ENCODE results near the gene MAP1B.

MAP1B gene

GRCh38 chr5:72101828-72102227 lies 5.4 kb upstream of the MAP1B start:
- no peak for DNase-seq

- DNase-seq = no peak
These were observed 501 bp upstream of the MAP1B start for GRCh38 chr5:72106817-72107130.

DNA sequence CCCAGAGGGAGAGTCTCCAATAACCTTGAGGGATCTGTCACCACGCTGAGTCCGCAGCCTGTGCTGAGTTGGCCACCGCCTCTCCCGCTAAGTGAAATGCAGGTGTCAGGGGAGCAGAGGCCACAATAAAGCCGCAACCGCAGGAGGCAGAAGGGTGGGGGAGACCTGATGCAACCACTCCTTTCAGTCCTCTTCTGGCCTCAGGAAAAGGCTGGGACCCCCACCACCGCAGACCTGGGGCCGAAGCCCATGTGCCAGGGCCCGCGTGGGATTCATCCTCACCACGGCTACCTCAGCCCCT lies 576 bp downstream of the MAP1B start:
- no peak for DNase-seq

- peak; percentile 75 for DNase-seq
These were observed 1.2 kb downstream of the MAP1B start for GRCh38 chr5:72108202-72109061.

DNA sequence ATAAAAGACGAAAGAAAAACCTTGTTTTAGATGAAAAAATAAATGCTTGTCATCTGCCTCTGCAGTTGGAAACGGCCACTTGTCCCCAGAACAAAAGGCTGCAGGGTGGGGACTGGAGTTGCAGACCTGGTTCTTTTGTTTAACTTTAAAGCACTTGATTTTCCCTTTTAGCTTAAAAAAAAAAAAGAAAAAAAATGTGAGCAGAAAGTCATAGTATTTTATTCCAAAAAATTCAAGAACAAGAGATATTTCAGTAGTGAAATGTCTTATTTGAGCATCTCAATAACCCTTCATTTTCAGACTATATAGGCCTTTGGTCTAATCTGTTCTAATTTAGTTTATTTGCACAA lies 1.8 kb downstream of the MAP1B start:
- DNase-seq = no peak

- DNase-seq = peak; percentile 46
These were observed 2.4 kb downstream of the MAP1B start for GRCh38 chr5:72109625-72110024.

- DNase-seq = no peak
These were observed 3.2 kb downstream of the MAP1B start for GRCh38 chr5:72110394-72111013.

- DNase-seq = no peak
These were observed 5.1 kb downstream of the MAP1B start for GRCh38 chr5:72112389-72112788.

GRCh38 chr5:72114629-72115028 lies 7.4 kb downstream of the MAP1B start:
- no peak for DNase-seq

GRCh38 chr5:72115296-72115695 lies 8.0 kb downstream of the MAP1B start:
- DNase-seq = no peak

GRCh38 chr5:72117307-72117706 lies 10.0 kb downstream of the MAP1B start:
- no peak for DNase-seq

GRCh38 chr5:72121052-72121779 lies 13.9 kb downstream of the MAP1B start:
- no peak for DNase-seq

DNA sequence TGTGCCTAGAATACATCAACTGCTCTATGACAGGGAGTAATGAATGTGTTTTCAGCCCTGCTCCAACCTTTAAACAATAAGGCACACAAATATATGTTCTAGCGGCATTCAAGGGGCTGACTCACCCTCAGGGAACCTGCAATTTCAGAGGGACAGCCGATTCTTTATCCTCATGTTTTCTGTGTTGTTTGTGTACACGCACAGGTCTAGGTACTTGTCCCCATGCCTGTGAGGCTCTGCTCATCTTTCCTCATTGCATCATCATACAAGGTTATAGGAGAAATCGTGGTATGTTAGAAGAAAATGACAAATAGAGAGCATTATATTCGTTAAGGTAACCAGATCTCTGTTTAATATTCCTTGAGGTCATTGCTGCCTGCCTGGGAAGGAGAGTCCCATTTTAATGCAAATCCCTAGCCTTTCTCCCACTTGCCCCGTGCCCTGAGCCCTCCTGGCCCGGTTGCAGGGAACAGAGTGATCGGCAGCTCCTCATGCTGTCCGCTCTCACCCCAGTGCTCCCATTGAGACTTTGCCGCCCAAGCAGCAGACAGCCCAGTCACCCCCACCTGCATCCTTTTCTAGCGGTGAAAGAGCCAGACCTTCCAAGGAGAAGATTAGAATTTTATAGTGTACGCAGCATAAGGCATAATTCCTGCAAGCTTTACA lies 14.6 kb downstream of the MAP1B start:
- DNase-seq = peak; percentile 57

- DNase-seq = peak; percentile 62
These were observed 15.3 kb downstream of the MAP1B start for GRCh38 chr5:72122602-72123001.

DNA sequence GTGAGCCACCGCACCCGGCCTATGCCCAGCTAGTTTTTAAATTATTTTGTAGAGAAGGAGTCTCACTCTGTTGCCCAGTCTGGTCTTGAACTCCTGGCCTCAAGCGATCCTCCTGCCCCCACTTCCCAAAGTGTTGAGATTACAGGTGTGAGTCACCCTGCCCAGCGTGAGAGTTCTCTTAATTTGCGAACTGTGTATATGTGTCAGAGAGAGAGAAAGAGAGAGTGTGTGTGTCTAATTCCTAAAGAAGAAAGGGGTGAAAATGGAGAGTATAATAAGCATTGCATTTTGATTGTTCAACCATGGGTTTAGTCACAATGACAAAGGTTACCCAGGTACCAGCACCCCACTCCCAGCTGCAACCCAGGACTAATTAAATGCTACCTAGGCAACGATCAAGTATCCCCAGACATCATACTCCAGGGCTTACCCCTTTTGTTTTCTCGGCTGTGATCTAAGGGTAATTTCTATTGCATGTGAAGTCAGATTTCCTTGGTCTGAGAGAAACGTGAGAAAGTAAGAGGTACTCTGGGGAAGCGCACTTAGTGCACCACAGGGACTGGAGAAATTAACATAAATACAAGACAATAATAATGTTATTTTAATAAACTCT lies 16.6 kb downstream of the MAP1B start:
- peak; percentile 95 for DNase-seq

GRCh38 chr5:72125271-72125940 lies 18.1 kb downstream of the MAP1B start:
- no peak for DNase-seq

DNA sequence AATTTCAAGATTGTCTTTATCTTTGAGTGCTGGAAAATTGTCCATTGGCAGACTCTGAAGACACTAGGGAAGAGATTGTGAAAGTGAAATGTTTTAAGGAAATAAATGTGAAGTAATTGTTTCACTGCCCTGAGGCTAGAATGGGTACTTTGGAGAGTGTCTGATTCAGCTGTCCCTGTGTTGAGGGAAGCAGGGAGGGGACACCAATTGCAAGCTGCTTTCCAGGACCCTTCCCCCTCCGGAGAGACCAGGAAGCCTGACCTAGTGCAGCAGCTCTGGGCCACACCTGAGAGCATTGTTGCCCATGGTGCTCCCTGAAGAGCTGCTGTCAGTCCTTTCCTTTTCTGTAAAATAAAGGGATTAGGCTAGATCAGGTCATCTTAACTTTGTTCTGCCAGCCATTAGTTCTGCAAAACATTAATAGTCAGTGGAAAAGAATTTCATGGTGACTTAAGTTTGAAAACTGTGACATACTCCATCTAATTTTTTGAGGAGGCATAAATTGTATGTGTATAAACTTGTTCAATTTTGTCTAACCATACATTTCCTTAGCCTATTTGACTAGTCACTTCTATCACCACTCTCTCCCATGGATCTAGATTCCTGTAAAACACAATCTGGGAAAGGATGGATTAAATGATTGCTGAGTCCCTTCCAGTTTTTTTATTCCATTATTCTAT lies 18.8 kb downstream of the MAP1B start:
- no peak for DNase-seq

- no peak for DNase-seq
These were observed 19.5 kb downstream of the MAP1B start for GRCh38 chr5:72126796-72127195.

DNA sequence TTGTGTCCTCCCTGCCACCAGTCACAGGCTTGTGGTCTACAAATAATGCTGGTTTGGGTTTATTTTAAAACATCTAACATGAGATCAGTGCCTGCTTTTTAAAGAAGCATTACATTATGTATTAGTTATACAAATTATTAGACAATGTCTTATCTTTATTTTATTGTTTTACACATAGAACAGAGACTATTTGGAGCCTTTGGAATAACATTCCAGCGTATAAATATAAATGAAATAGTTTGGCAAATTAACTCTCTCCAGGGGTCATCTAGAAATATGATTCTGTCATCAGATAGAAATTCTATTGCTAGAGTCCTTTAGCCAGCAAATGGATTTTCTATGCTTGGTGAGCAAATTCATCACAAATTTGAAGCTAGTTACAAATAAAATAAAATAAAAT lies 22.4 kb downstream of the MAP1B start:
- no peak for DNase-seq

- DNase-seq = no peak
These were observed 23.1 kb downstream of the MAP1B start for GRCh38 chr5:72130351-72130761.

DNA sequence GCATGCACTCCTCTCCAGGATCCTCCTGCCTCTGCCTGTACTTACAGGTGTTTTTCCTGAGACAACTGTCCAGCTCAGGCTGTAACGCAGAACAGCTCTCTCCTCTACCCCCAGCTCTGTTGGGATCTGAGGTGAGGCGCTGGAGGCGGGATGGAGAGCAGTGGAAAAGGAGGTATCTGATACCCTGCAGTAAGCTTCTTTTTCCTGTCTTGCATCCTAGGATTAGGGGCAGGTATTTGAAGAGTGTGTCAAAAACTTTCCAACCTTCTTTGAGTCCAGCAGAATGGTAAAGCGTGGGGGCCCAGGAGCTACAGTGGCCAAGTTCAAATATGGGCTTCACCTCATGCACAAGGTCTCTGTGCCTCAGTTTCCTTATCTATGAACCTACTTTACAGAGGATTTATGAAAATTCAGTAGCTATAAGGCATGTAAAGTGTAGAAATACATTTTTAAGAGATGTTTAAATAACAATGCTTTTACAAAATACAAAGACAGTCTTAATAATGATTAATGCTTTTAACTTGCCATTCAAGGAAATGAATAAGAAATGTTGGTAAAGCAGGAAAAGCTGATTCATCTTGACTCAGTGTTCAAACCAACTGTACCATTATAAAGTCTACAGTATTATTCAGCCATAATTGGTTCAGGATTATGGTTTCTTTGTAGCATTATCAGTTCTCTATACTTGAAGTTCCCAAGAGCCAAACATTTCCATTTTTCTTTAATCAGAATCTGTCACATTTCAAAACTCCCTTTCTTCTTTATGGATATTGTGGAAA lies 26.1 kb downstream of the MAP1B start:
- DNase-seq = no peak
